ENCODE measurements around the gene STXBP6. TPM values are rescaled to one million over a fixed set of nuclear protein-coding genes. Genes with fewer than 3 reads are reported as not detected.

The STXBP6 gene
- total RNA-seq, 4 donors from 2014 or later: 11.9 to 30.5 (median 14.6) TPM

GRCh38 chr14:24887623-24888304, 162.2 kb downstream of the STXBP6 start:
- intact Hi-C loops (cut with DNase I; ENCODE audit: low total_unique reads): no loop called here
- Histone ChIP-seq H3K4me1 (no peaks in the 10 kb centered on the region), H3K9me3 (no peaks in the 10 kb centered on the region), H3K27ac (no peak overlapping the region), H3K27me3 (no peaks in the 10 kb centered on the region), H3K4me3 (no peak overlapping the region), H3K36me3 (no peaks in the 10 kb centered on the region)
- no peak for DNase-seq
- no peak for TF ChIP-seq POLR2A (IDR thresholded peaks at IDR 0.05)
- no peak for TF ChIP-seq CTCF (IDR thresholded peaks at IDR 0.05)

DNA sequence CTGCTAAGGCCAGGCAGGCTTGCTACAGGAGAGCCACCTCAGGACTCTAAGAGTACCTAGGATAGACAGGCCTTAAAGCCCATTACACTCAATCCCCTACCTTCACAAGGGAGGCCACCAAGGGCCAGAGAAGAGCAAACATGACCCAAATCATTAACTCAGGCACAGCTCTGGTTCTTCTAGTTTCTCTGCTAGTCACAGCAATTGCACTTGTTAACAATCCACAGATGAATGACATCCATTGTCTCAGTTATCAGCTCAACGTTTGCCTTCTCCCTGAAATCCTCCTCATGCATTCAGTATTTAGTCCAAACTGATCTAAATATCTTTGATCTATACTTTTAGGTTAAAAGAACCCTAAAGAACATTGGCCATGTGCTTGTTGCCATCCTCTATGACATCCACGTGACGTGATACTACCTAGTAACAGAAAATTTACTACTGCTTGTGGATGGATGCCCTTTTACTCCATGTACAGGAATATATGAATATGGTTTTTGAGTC, 164.5 kb downstream of the STXBP6 start:
- Histone ChIP-seq H3K4me3 (no peak overlapping the region), H3K4me1 (no peaks in the 10 kb centered on the region), H3K27me3 (no peaks in the 10 kb centered on the region), H3K9me3 (no peaks in the 10 kb centered on the region), H3K36me3 (no peaks in the 10 kb centered on the region), H3K27ac (no peak overlapping the region)
- intact Hi-C loops (cut with DNase I; ENCODE audit: low total_unique reads): no loop called here
- DNase-seq: no peak
- TF ChIP-seq CTCF (IDR thresholded peaks at IDR 0.05): no peak
- no peak for TF ChIP-seq POLR2A (IDR thresholded peaks at IDR 0.05)

DNA sequence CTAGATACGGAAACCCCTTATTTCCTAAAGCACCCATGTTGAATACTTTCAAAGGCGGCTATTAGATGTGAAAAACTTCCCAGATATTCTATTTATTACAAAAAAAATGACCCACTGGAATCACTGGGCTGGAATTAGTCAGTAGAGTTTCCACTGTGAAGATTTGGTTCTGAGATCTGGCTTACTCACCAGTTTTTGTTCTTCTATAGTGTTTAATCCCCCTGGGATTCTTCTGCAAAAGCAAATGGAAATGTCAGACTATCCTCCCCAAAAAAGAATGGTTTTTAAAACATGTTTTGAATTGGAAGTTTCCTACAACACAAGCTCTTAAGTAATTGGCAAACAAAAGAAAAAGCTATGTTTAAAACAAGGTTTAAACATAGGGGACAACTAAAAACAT, 166.4 kb downstream of the STXBP6 start:
- TF ChIP-seq POLR2A (IDR thresholded peaks at IDR 0.05) (no peak), CTCF (IDR thresholded peaks at IDR 0.05) (no peak)
- Histone ChIP-seq H3K4me1 (no peaks in the 10 kb centered on the region), H3K4me3 (no peak overlapping the region), H3K27ac (no peak overlapping the region), H3K9me3 (no peaks in the 10 kb centered on the region), H3K36me3 (no peaks in the 10 kb centered on the region), H3K27me3 (no peaks in the 10 kb centered on the region)
- DNase-seq: no peak
- intact Hi-C loops (cut with DNase I; ENCODE audit: low total_unique reads): no loop called here

GRCh38 chr14:24881116-24881893, 168.6 kb downstream of the STXBP6 start:
- no peak for DNase-seq
- no peaks in the 10 kb centered on the region for H3K4me1 ChIP-seq
- intact Hi-C loops (cut with DNase I; ENCODE audit: low total_unique reads): no loop called here

More at GRCh38 chr14:24881116-24881893, 168.6 kb downstream of the STXBP6 start:
- Histone ChIP-seq H3K4me3 (no peak overlapping the region), H3K36me3 (no peaks in the 10 kb centered on the region), H3K27me3 (no peaks in the 10 kb centered on the region), H3K9me3 (no peaks in the 10 kb centered on the region), H3K27ac (no peak overlapping the region)
- no peak for TF ChIP-seq POLR2A (IDR thresholded peaks at IDR 0.05)
- TF ChIP-seq CTCF (IDR thresholded peaks at IDR 0.05): no peak

Measured in uterus (tissue), 4 donors.